Measurements from ENCODE around the gene LY6G5C.
A peak's percentile ranks its signal among the peaks of the same experiment; 100 is the strongest.

LY6G5C gene

GRCh38 chr6:31702819-31703716, 22.2 kb upstream of the LY6G5C start, which contains the start of gene ABHD16A:
TSS of gene ABHD16A (minus strand) at chr6:31703324. CDS start at chr6:31703281, 43 bp downstream.
- Histone ChIP-seq H3K36me3 (ENCODE audit: control insufficient read depth in 1 of 2, insufficient read depth in 2 of 2, low read length in 2 of 2) (peaks cover 0 to 13% of the 10 kb centered on the region in 2 donors), H3K4me1 (ENCODE audit: control insufficient read depth in 1 of 2, insufficient read depth in 2 of 2, low read length in 2 of 2) (peaks cover 15% of the 10 kb centered on the region in 2 donors), H3K27ac (ENCODE audit: low read depth, low read length) (peak within 1 kb of the TSS; percentile 98)

GRCh38 chr6:31702405-31702818, 21.5 kb upstream of the LY6G5C start:
- H3K9ac ChIP-seq (ENCODE audit: low read depth in 1 of 2, low read length in 2 of 2) = peak overlapping the region; percentile 89 to 97
- peaks cover 15% of the 10 kb centered on the region in 2 donors for H3K4me1 ChIP-seq (ENCODE audit: control insufficient read depth in 1 of 2, insufficient read depth in 2 of 2, low read length in 2 of 2)
- peaks cover 4 to 18% of the 10 kb centered on the region in 2 donors for H3K36me3 ChIP-seq (ENCODE audit: control insufficient read depth in 1 of 2, insufficient read depth in 2 of 2, low read length in 2 of 2)
- no peaks in the 10 kb centered on the region for H3K9me3 ChIP-seq (ENCODE audit: control insufficient read depth in 1 of 2, low read length in 2 of 2)
- no peaks in the 10 kb centered on the region for H3K27me3 ChIP-seq (ENCODE audit: control insufficient read depth in 1 of 2, insufficient read depth in 2 of 2, low read length in 2 of 2)
- H3K4me3 ChIP-seq (ENCODE audit: low read depth in 1 of 2, low read length in 2 of 2) = peak overlapping the region; percentile 84 to 89
- H3K27ac ChIP-seq (ENCODE audit: low read depth, low read length) = peak overlapping the region; percentile 98

More at GRCh38 chr6:31702819-31703716, 22.2 kb upstream of the LY6G5C start, which contains the start of gene ABHD16A:
- no peaks in the 10 kb centered on the region for H3K27me3 ChIP-seq (ENCODE audit: control insufficient read depth in 1 of 2, insufficient read depth in 2 of 2, low read length in 2 of 2)
- peak within 1 kb of the TSS; percentile 84 to 89 for H3K4me3 ChIP-seq (ENCODE audit: low read depth in 1 of 2, low read length in 2 of 2)
- H3K9me3 ChIP-seq (ENCODE audit: control insufficient read depth in 1 of 2, low read length in 2 of 2) = no peaks in the 10 kb centered on the region
- H3K9ac ChIP-seq (ENCODE audit: low read depth in 1 of 2, low read length in 2 of 2) = peak within 1 kb of the TSS; percentile 89 to 97

GRCh38 chr6:31701666-31702404, 21.0 kb upstream of the LY6G5C start:
- H3K4me1 ChIP-seq (ENCODE audit: control insufficient read depth in 1 of 2, insufficient read depth in 2 of 2, low read length in 2 of 2) = peaks cover 15% of the 10 kb centered on the region in 2 donors
- no peaks in the 10 kb centered on the region for H3K27me3 ChIP-seq (ENCODE audit: control insufficient read depth in 1 of 2, insufficient read depth in 2 of 2, low read length in 2 of 2)
- no peak overlapping the region for H3K27ac ChIP-seq (ENCODE audit: low read depth, low read length)
- H3K4me3 ChIP-seq (ENCODE audit: low read depth in 1 of 2, low read length in 2 of 2) = peak overlapping the region; percentile 84 to 89
- peaks cover 5 to 24% of the 10 kb centered on the region in 2 donors for H3K36me3 ChIP-seq (ENCODE audit: control insufficient read depth in 1 of 2, insufficient read depth in 2 of 2, low read length in 2 of 2)
- no peaks in the 10 kb centered on the region for H3K9me3 ChIP-seq (ENCODE audit: control insufficient read depth in 1 of 2, low read length in 2 of 2)
- H3K9ac ChIP-seq (ENCODE audit: low read depth in 1 of 2, low read length in 2 of 2) = peak overlapping the region; percentile 89 to 97

- Histone ChIP-seq H3K9me3 (ENCODE audit: control insufficient read depth in 1 of 2, low read length in 2 of 2) (no peaks in the 10 kb centered on the region), H3K4me1 (ENCODE audit: control insufficient read depth in 1 of 2, insufficient read depth in 2 of 2, low read length in 2 of 2) (peaks cover 15% of the 10 kb centered on the region in 2 donors), H3K4me3 (ENCODE audit: low read depth in 1 of 2, low read length in 2 of 2) (peak overlapping the region in 1 of 2 donors; percentile 84), H3K9ac (ENCODE audit: low read depth in 1 of 2, low read length in 2 of 2) (peak overlapping the region in 1 of 2 donors; percentile 15), H3K36me3 (ENCODE audit: control insufficient read depth in 1 of 2, insufficient read depth in 2 of 2, low read length in 2 of 2) (peaks cover 9 to 33% of the 10 kb centered on the region in 2 donors), H3K27me3 (ENCODE audit: control insufficient read depth in 1 of 2, insufficient read depth in 2 of 2, low read length in 2 of 2) (no peaks in the 10 kb centered on the region), H3K27ac (ENCODE audit: low read depth, low read length) (no peak overlapping the region)
Measured at GRCh38 chr6:31700740-31701401, 20.0 kb upstream of the LY6G5C start.

- Histone ChIP-seq H3K36me3 (ENCODE audit: control insufficient read depth in 1 of 2, insufficient read depth in 2 of 2, low read length in 2 of 2) (peaks cover 28 to 62% of the 10 kb centered on the region in 2 donors), H3K9ac (ENCODE audit: low read depth in 1 of 2, low read length in 2 of 2) (no peak overlapping the region), H3K4me3 (ENCODE audit: low read depth in 1 of 2, low read length in 2 of 2) (no peak overlapping the region), H3K27ac (ENCODE audit: low read depth, low read length) (no peak overlapping the region), H3K27me3 (ENCODE audit: control insufficient read depth in 1 of 2, insufficient read depth in 2 of 2, low read length in 2 of 2) (no peaks in the 10 kb centered on the region), H3K9me3 (ENCODE audit: control insufficient read depth in 1 of 2, low read length in 2 of 2) (no peaks in the 10 kb centered on the region), H3K4me1 (ENCODE audit: control insufficient read depth in 1 of 2, insufficient read depth in 2 of 2, low read length in 2 of 2) (peaks cover 15% of the 10 kb centered on the region in 2 donors)
Measured at GRCh38 chr6:31697555-31697954, 16.7 kb upstream of the LY6G5C start.

- peaks cover 55 to 79% of the 10 kb centered on the region in 2 donors for H3K36me3 ChIP-seq (ENCODE audit: control insufficient read depth in 1 of 2, insufficient read depth in 2 of 2, low read length in 2 of 2)
Measured at GRCh38 chr6:31693535-31693934, 12.7 kb upstream of the LY6G5C start.

GRCh38 chr6:31692886-31693285, 12.0 kb upstream of the LY6G5C start:
- H3K36me3 ChIP-seq (ENCODE audit: control insufficient read depth in 1 of 2, insufficient read depth in 2 of 2, low read length in 2 of 2) = peaks cover 60 to 86% of the 10 kb centered on the region in 2 donors

More at GRCh38 chr6:31693535-31693934, 12.7 kb upstream of the LY6G5C start:
- Histone ChIP-seq H3K9me3 (ENCODE audit: control insufficient read depth in 1 of 2, low read length in 2 of 2) (no peaks in the 10 kb centered on the region), H3K4me1 (ENCODE audit: control insufficient read depth in 1 of 2, insufficient read depth in 2 of 2, low read length in 2 of 2) (peaks cover 16 to 19% of the 10 kb centered on the region in 2 donors), H3K4me3 (ENCODE audit: low read depth in 1 of 2, low read length in 2 of 2) (no peak overlapping the region), H3K27me3 (ENCODE audit: control insufficient read depth in 1 of 2, insufficient read depth in 2 of 2, low read length in 2 of 2) (no peaks in the 10 kb centered on the region), H3K9ac (ENCODE audit: low read depth in 1 of 2, low read length in 2 of 2) (no peak overlapping the region), H3K27ac (ENCODE audit: low read depth, low read length) (no peak overlapping the region)

GRCh38 chr6:31692353-31692752, 11.5 kb upstream of the LY6G5C start:
- H3K9ac ChIP-seq (ENCODE audit: low read depth in 1 of 2, low read length in 2 of 2) = no peak overlapping the region
- H3K27ac ChIP-seq (ENCODE audit: low read depth, low read length) = no peak overlapping the region
- peaks cover 16 to 19% of the 10 kb centered on the region in 2 donors for H3K4me1 ChIP-seq (ENCODE audit: control insufficient read depth in 1 of 2, insufficient read depth in 2 of 2, low read length in 2 of 2)
- no peak overlapping the region for H3K4me3 ChIP-seq (ENCODE audit: low read depth in 1 of 2, low read length in 2 of 2)
- no peaks in the 10 kb centered on the region for H3K27me3 ChIP-seq (ENCODE audit: control insufficient read depth in 1 of 2, insufficient read depth in 2 of 2, low read length in 2 of 2)
- no peaks in the 10 kb centered on the region for H3K9me3 ChIP-seq (ENCODE audit: control insufficient read depth in 1 of 2, low read length in 2 of 2)
- H3K36me3 ChIP-seq (ENCODE audit: control insufficient read depth in 1 of 2, insufficient read depth in 2 of 2, low read length in 2 of 2) = peaks cover 60 to 86% of the 10 kb centered on the region in 2 donors

More at GRCh38 chr6:31692886-31693285, 12.0 kb upstream of the LY6G5C start:
- Histone ChIP-seq H3K9me3 (ENCODE audit: control insufficient read depth in 1 of 2, low read length in 2 of 2) (no peaks in the 10 kb centered on the region), H3K4me1 (ENCODE audit: control insufficient read depth in 1 of 2, insufficient read depth in 2 of 2, low read length in 2 of 2) (peaks cover 16 to 19% of the 10 kb centered on the region in 2 donors), H3K4me3 (ENCODE audit: low read depth in 1 of 2, low read length in 2 of 2) (no peak overlapping the region), H3K27me3 (ENCODE audit: control insufficient read depth in 1 of 2, insufficient read depth in 2 of 2, low read length in 2 of 2) (no peaks in the 10 kb centered on the region), H3K27ac (ENCODE audit: low read depth, low read length) (no peak overlapping the region), H3K9ac (ENCODE audit: low read depth in 1 of 2, low read length in 2 of 2) (no peak overlapping the region)

- peaks cover 60 to 86% of the 10 kb centered on the region in 2 donors for H3K36me3 ChIP-seq (ENCODE audit: control insufficient read depth in 1 of 2, insufficient read depth in 2 of 2, low read length in 2 of 2)
Measured at GRCh38 chr6:31691564-31692108, 10.8 kb upstream of the LY6G5C start.

More at GRCh38 chr6:31691564-31692108, 10.8 kb upstream of the LY6G5C start:
- Histone ChIP-seq H3K27ac (ENCODE audit: low read depth, low read length) (no peak overlapping the region), H3K9ac (ENCODE audit: low read depth in 1 of 2, low read length in 2 of 2) (no peak overlapping the region), H3K4me3 (ENCODE audit: low read depth in 1 of 2, low read length in 2 of 2) (no peak overlapping the region), H3K27me3 (ENCODE audit: control insufficient read depth in 1 of 2, insufficient read depth in 2 of 2, low read length in 2 of 2) (no peaks in the 10 kb centered on the region), H3K4me1 (ENCODE audit: control insufficient read depth in 1 of 2, insufficient read depth in 2 of 2, low read length in 2 of 2) (peaks cover 16 to 19% of the 10 kb centered on the region in 2 donors), H3K9me3 (ENCODE audit: control insufficient read depth in 1 of 2, low read length in 2 of 2) (no peaks in the 10 kb centered on the region)

All from duodenal mucosa (tissue), 2 donors.